HG03066 (cell line): ENCODE measurements around the gene BAG1.

Experiments used
- ATAC-seq: cut with Tn5 transposase; IDR thresholded peaks from one replicate; pipeline ENCODE4 v1.9.1; 2021; ENCODE audit warnings: low read depth; ENCODE audit not compliant: unreplicated experiment

BAG1 gene

GRCh38 chr9:33220681-33221567 is 43.6 kb downstream of the BAG1 start:
- peak; percentile 52 for ATAC-seq

GRCh38 chr9:33211695-33212393 is 52.7 kb downstream of the BAG1 start:
- ATAC-seq, result no peak

- no peak for ATAC-seq
Measured at GRCh38 chr9:33210006-33210715, 54.3 kb downstream of the BAG1 start.

DNA sequence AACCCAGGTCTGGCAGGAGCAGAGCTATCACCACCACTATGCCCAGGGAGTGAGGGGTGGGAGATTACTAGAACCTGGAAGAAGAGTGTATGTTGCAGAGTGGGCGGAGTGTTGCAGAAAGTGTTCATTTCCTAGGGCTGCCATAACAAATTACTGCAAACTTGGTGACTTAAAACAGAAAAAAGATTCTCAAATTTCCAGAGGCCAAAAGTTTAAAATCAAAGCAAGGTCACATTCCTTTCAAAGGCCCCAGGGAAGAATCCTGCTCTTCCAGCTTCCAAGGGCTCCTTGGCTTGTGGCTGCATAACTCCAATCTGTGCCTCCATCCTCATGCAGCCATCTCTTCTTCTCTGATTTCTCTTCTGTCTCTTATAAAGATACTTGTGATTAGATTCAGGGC is 55.1 kb downstream of the BAG1 start:
- ATAC-seq, result no peak

- peak; percentile 99 for ATAC-seq
Measured at GRCh38 chr9:33202552-33203201, 61.8 kb downstream of the BAG1 start.
